MCF 10A (cell line): ENCODE results near the gene EBI3. TPM values are rescaled to one million over a fixed set of nuclear protein-coding genes. Genes with fewer than 3 reads are reported as not detected.
"Not testable (repeated sequence)": the region's sequence is repeated elsewhere in the genome, so short reads cannot be mapped to it uniquely, and the experiment has no call there.

Source experiments
- BruUV-seq: library from RNA; stranded (reverse); fragments of 400-500 nt; replicated peaks from 2 replicates; lab custom pipeline; 2021; lab: Mats Ljungman, UMichigan
- CTCF ChIA-PET: fragments of 300-600 bp; sonication (Branson Sonifier 250); formaldehyde crosslinking; extraction: SDS; loops from one replicate; lab custom pipeline; 2021; ENCODE audit warnings: antibody characterized with exemption, inconsistent platforms; lab: Yijun Ruan, JAX
- POLR2A ChIA-PET: fragments of 300-600, 350-650 bp; sonication (Branson Sonifier 250); formaldehyde crosslinking; extraction: SDS; loops from one replicate; lab custom pipeline; 2020; ENCODE audit warnings: antibody characterized with exemption, inconsistent platforms; lab: Yijun Ruan, JAX
- DNase-seq: peaks from one replicate; pipeline ENCODE4 v3.0.0-alpha.2; 2018; ENCODE audit not compliant: unreplicated experiment
- H3K27ac Mint-ChIP-seq: one replicate; pipeline ENCODE4 v1.8.0; 2022; ENCODE audit warnings: mild to moderate bottlenecking, low read depth, mixed read lengths; ENCODE audit not compliant: unreplicated experiment
- H3K27me3 Mint-ChIP-seq: one replicate; pipeline ENCODE4 v1.8.0; 2022; ENCODE audit warnings: mixed read lengths; ENCODE audit not compliant: insufficient read depth, unreplicated experiment
- H3K36me3 Mint-ChIP-seq: one replicate; pipeline ENCODE4 v1.8.0; 2022; ENCODE audit warnings: mild to moderate bottlenecking, moderate library complexity, mixed read lengths; ENCODE audit not compliant: insufficient read depth, unreplicated experiment
- H3K4me1 Mint-ChIP-seq: one replicate; pipeline ENCODE4 v1.8.0; 2022; ENCODE audit warnings: mixed read lengths; ENCODE audit not compliant: insufficient read depth, unreplicated experiment
- H3K4me3 Mint-ChIP-seq: one replicate; pipeline ENCODE4 v1.8.0; 2022; ENCODE audit warnings: mild to moderate bottlenecking, moderate library complexity, mixed read lengths; ENCODE audit not compliant: unreplicated experiment
- H3K9me3 Mint-ChIP-seq: one replicate; pipeline ENCODE4 v1.8.0; 2022; ENCODE audit warnings: mixed read lengths; ENCODE audit not compliant: unreplicated experiment
- CTCF ChIP-seq: fragments of 200-600 bp; IDR thresholded peaks from one replicate; pipeline ENCODE4 v1.8.0; 2022; ENCODE audit warnings: antibody characterized with exemption, mild to moderate bottlenecking; ENCODE audit not compliant: unreplicated experiment
- intact Hi-C: fragments of 100-400 bp; cut with micrococcal nuclease; formaldehyde crosslinking; loops from 2 replicates; pipeline ENCODE4 v1.14.1; 2022
- total RNA-seq: library from RNA; stranded (reverse); gene quantifications from 2 replicates; pipeline ENCODE4 v1.2.3, GENCODE V29; 2022

The EBI3 gene
- total RNA-seq, 1 experiment from 2014 or later = 0.35 TPM

- CTCF ChIA-PET = interaction anchor here (0.9 kb wide), 1 partner anchor 37 kb away, joined by 4 read pairs; no protein-coding TSS in a partner anchor
- no TSS peak for BruUV-seq
Observed at GRCh38 chr19:4238831-4239230, 9.5 kb downstream of the EBI3 start.

GRCh38 chr19:4241824-4242430 lies 12.6 kb downstream of the EBI3 start:
- Mint-ChIP-seq H3K4me1 (no peaks in the 10 kb centered on the region), H3K27me3 (no peaks in the 10 kb centered on the region), H3K4me3 (no peak overlapping the region), H3K27ac (no peak overlapping the region), H3K9me3 (no peaks in the 10 kb centered on the region), H3K36me3 (no peaks in the 10 kb centered on the region)
- DNase-seq = no peak
- no peak for TF ChIP-seq CTCF
- intact Hi-C loops = no loop called here
- BruUV-seq = no TSS peak
- ChIA-PET POLR2A (no interaction called here), CTCF (interaction anchor here (0.6 to 0.9 kb wide), 2 partner anchors 9 to 143 kb away, joined by 3 to 5 read pairs; no protein-coding TSS in a partner anchor)

More at GRCh38 chr19:4238831-4239230, 9.5 kb downstream of the EBI3 start:
- Mint-ChIP-seq H3K4me3 (no peak overlapping the region), H3K9me3 (no peaks in the 10 kb centered on the region), H3K4me1 (no peaks in the 10 kb centered on the region), H3K27me3 (no peaks in the 10 kb centered on the region), H3K36me3 (no peaks in the 10 kb centered on the region), H3K27ac (no peak overlapping the region)
- intact Hi-C loops = no loop called here
- no peak for DNase-seq
- no peak for TF ChIP-seq CTCF
- POLR2A ChIA-PET = no interaction called here

- BruUV-seq, DNase-seq, CTCF ChIA-PET, POLR2A ChIA-PET, H3K4me1 Mint-ChIP-seq, H3K27ac Mint-ChIP-seq, H3K9me3 Mint-ChIP-seq, intact Hi-C loops, H3K27me3 Mint-ChIP-seq: not testable (repeated sequence)
- peak overlapping the region; percentile 44 for H3K4me3 Mint-ChIP-seq
- peaks cover 26% of the 10 kb centered on the region for H3K36me3 Mint-ChIP-seq
Observed at GRCh38 chr19:4245938-4246337, 16.6 kb downstream of the EBI3 start.

DNA sequence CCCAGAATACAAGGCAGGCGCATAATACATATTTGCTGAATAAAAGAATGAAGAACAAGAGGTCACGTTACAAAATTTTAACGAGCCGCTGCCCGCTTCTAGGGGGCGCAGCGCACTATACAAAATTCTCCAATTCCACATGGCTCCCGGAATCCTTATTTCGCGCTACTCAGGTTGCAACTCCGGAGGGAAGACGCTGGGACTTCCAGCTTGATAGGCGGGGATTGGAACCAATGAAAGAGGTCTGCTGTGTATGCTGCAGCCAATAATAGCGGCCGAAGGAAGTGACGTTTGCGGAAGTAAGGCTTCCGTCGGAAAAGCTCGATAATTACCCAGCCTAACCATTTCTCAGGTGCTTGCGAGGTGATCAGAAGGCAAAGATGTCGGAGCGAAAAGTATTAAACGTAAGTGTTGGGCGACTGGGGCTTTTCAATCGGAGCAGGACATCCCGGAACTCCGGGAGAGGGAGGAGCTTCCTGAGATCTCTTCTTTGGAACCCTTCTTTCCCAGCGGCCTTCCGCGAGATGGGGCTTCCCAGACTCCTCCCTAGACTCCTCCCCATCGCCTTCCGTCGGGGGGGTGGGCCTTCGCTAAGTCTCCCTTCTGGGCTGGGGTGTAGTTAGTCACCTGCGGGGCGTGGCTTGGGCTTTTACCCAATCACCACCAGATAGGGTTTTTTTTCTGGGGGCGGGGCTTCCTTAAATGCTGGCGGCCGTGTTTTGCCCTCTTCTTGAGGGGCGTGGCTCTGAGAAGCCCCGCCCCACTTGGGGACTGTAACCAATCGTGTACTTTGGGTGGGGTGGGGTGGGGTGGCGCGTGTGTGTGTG lies 17.7 kb downstream of the EBI3 start, which contains the start of gene YJU2:
YJU2 (plus strand) TSS at position 314 of the 827 bp plus-strand sequence; CDS start at position 381, 67 bp downstream.
- Mint-ChIP-seq H3K36me3 (peaks cover 36% of the 10 kb centered on the region), H3K27me3 (no peaks in the 10 kb centered on the region), H3K27ac (peak within 1 kb of the TSS; percentile 99), H3K9me3 (no peaks in the 10 kb centered on the region), H3K4me1 (no peaks in the 10 kb centered on the region), H3K4me3 (peak within 1 kb of the TSS; percentile 82)
- peak; percentile 45 for TF ChIP-seq CTCF
- ChIA-PET POLR2A (interaction anchor here (0.6 to 1.5 kb wide), 16 partner anchors 12 to 1464 kb away, joined by 3 to 21 read pairs (median 4); partner anchors contain the start of genes CHAF1A, EEF2, HDGFL2 and MPND), CTCF (interaction anchor here (0.6 to 0.8 kb wide), 3 partner anchors 9 to 23 kb away, joined by 3 to 4 read pairs (median 3); no protein-coding TSS in a partner anchor)
- TSS peak; percentile 94 for BruUV-seq
- peak; percentile 100 for DNase-seq
- intact Hi-C loops = no loop called here
